Measurements from ENCODE around the gene HOXB6.

Gene HOXB6

DNA sequence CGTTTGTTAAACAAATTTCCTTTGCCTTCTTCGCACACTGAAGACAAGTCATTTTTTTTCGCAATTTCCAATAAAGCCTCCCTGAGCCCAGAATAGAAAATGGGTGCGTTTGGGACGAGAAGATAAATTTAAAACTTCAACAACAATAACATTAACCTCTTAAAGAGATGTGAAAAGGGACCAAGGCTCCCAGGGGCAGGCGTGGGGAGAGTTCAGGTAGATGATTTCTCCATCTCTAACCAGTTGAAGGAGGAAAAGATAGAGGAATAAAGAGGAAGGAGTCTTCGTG is 25.4 kb downstream of the HOXB6 start:
- no peak for DNase-seq (ENCODE audit: low read depth in 2 of 2)

DNA sequence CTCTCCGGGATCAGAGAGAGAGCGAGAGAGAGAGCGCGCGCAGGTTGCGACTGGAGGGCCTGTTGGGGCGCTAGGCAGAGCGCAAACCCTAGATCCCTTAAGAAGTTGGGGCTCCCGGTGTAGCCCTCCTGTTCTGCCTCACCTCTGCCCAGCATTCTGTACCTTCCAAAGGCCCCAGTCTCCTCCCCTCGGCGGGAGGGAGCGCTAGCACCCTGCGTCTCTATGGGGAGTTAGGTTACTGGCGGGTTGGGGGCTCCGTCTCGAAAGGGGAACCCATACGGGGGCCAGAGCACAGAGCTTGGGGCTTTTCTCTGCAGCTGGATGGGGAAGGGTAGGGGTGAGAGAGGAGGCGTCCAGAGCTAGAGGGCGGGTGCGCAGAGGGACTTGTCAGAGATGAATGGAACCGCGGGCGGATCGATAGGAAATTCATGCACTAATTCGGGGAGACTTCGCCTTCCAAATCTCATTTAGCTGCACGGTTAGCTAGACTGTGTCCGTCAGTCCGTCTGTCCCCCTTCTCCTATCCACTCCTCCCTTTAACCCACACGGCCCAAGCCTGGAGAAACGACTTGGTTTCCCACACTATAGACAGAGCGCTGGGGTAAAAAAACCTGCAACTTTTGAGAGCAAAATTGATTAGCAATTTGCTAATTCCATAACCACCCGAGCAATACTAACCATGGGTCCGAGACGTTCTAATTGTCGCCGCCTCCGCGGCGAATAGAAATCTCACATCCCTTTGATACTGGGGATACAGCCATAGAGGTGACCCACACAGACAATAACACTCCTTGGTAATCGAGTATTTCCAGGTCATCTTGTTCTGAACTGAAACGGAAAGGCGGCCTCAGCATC is 25.9 kb downstream of the HOXB6 start:
- DNase-seq (ENCODE audit: low read depth in 2 of 2), result no peak

DNA sequence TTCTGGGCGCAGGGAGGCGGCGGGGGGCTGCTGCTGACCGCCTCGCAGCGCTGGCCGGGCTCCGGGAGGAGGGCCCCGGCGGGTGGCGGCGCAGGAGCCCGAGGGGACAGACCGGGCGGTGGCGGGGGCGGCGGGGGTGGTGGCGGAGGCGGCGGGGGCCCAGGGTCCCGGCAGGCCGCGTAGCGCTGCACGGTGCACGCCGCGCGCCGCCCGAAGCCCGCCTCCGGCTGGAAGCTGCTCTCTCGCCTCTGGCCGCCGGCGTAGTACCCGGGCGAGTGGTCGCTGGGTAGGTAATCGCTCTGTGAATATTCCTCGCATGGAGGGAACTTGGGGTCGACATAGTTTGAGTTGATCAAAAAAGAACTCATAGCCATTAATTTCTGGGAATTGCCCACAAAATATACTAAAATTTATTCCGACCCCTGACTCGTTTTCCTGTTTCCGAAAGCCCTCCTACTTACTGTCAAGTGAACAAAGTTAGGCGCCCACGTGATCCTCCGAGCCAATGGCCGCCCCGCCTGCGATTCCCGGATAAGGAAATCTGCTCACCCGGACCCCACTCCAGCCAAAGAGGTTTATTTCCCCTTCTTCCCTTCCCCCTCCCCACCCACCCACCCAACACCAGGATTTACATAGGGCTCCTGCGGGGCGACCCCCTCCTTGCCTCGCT is 26.7 kb downstream of the HOXB6 start, which contains the start of gene HOXB4:
TSS of gene HOXB4 (minus strand) at position 405 of the 670 bp plus-strand sequence. CDS start at position 374, 31 bp downstream.
- peak in 1 of 2 donors; percentile 42 for DNase-seq (ENCODE audit: low read depth in 2 of 2)

DNA sequence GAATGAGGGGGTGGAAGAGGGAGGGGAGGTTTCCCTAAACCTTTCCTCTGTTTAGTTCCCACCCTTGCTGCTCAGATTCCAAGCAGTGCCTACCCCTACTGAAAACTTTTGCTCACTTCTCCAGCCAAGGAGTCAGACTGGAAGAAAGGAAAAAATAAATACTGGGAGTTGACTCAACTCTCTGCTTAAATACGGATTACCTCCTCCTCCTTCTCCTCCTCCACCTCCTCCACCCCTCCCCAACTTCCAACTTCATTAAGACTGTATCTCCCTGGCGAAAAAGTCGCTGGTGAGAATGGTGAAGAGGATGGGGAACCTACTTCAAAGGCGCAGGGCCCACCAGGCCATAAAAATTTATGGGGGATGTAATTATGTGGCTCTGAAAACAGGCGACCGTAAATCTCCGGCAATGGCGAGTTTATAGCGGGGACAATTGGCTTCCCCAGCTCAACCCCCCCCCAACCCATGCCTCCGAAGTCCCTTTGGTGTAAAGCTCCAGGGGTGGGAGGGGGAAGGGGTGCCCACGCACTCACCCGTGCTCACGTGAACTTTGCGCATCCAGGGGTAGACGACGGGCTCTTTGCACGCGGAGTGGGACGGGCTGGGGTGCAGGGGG is 27.3 kb downstream of the HOXB6 start:
- DNase-seq (ENCODE audit: low read depth in 2 of 2), result no peak

DNA sequence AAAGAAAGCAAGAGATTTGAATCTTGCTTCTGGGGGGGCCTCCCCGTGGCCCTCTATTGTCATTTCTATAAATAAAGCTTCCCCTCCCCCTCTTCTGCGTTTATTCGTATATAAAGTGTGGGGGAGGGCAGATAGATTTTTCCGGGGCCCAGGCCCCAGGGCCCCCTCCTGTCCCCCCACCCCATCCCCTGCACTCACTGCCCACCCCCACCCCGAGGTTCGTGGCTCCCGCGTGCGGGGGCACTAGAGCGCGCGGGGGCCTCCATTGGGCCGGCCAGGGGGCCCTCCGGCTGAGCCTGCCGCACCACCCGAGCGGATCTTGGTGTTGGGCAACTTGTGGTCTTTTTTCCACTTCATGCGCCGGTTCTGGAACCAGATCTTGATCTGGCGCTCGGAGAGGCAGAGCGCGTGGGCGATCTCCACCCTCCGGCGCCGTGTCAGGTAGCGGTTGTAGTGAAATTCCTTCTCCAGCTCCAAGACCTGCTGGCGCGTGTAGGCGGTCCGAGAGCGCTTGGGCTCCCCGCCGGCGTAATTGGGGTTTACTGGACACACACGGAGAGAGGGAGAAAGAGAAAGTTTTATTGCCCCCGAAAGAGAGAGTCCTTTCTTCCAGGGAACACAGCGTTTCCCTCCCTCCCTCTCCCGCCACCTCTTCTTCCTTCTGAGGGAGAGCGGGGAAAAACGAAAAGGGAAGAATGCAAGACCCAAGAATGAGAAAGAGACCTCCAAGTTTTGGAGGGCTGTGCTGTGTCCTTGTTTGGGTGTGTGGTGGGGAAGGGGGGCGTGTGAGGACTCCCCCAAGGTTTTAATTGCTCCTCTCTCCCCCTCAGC is 28.1 kb downstream of the HOXB6 start:
- DNase-seq (ENCODE audit: low read depth in 2 of 2), result no peak

DNA sequence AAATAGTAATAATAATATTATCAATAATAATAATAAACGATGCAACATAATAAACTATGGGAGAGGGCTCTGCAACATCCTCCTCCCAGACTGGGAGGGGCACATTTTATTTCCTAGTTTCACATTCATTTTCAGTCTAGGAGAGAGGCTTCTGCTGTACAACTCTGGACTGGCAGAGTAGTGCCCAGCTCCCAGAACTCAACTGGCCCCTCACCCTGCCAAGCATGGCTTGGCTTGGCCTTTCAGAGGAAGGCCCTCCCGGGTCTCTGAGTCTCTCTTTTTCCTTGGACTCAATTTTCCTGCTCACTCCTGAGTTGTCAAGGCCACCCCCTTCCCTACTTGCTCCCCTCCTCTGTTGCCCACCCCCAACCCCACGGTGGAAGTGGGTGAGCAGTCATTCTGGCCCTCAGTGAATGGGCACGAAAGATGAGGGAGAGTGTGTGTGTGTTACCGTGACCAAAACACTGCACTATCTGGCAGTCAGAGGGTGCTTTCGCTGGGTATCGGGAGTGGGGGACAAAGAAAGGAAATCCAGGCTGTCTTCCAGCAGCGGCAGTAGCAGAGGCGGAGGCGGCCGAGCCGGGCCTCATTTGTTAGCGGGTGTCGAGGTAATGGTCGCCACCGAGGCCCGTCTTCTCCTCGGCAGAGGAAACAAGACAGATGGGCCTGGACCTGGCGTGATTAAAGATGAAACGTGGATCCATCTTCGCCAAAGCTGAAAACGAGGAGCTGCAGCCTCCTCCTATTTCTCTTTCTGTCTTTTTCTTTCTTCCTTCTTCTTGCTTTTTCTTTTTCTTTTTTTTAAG is 28.9 kb downstream of the HOXB6 start:
- DNase-seq (ENCODE audit: low read depth in 2 of 2), result no peak

DNA sequence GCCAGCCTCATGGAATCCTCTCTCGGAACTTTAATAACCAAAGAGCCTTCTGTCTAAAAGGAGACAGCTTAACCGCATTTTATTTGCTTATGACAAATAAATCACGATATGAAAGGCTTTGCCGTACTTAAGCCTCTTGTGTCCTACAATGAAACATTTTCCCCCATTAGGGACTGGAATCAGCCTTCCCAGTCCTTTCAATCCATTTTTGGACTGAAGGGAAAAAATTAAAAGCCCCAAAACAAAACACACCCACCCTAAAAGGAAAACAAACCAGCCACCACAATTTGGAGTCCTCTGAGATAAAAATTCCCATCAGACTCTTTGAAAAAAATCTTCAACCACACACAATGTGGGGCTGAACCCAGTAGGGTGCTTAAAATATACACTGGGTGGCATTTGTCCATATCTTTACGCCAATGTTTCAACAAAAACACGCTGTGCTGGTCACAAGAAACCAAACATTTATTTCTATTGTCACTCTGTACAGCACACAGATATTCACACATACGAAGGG is 29.7 kb downstream of the HOXB6 start:
- DNase-seq (ENCODE audit: low read depth in 2 of 2), result no peak

DNA sequence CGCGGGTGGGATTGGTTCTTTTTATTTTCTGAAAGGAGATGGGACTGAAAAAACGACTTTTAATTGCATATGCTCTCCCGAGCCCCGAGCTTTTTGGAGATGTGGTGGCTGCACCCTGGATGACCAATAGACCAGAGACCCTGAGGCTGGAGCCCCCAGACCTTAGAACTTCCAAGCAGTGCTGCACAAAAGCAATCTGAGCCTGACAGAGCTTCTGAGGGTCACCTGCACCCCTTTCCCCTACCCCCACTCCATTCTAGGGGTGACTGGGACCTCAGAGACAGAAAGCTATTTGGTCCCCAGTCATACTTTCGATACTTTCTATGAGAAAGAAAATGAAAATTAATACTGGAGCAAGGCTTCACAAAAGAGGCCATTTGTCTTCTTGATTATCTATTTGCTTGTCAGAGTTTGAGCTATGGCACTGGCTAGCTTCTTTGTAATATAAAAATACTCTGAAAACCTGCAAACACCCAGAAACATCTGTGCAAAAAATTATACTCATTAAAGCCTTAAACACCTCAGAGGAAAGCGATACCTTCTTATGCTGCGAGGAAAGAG is 30.2 kb downstream of the HOXB6 start:
- no peak for DNase-seq (ENCODE audit: low read depth in 2 of 2)

DNA sequence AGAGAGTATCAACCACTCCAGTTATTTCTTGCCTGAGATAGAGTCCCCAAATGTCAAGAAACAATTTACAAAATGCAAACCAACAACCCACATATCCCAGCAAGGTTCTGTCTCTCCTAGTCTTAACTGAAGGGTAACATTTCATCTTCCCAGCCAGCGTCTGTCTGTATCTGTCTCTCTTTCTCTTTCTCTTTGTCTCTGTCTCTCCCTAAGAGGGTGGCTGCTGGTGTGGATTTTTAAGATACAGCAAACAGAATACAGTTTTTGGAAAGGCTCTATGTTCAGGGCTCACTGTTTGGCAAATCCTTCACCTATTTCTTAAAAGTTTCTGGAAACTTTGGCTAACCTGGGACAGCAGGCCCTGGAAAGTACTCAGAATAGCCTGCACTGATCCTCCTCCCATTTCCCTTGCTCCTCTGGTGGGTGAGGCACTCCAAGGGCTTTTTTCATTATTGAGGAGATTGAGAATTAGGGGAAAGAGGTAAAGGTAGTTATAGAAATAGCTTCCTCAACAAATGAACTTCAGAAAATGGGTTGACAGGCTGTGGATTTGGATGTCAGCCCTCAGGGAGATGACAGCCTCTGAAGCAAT is 32.9 kb downstream of the HOXB6 start:
- no peak for DNase-seq (ENCODE audit: low read depth in 2 of 2)

DNA sequence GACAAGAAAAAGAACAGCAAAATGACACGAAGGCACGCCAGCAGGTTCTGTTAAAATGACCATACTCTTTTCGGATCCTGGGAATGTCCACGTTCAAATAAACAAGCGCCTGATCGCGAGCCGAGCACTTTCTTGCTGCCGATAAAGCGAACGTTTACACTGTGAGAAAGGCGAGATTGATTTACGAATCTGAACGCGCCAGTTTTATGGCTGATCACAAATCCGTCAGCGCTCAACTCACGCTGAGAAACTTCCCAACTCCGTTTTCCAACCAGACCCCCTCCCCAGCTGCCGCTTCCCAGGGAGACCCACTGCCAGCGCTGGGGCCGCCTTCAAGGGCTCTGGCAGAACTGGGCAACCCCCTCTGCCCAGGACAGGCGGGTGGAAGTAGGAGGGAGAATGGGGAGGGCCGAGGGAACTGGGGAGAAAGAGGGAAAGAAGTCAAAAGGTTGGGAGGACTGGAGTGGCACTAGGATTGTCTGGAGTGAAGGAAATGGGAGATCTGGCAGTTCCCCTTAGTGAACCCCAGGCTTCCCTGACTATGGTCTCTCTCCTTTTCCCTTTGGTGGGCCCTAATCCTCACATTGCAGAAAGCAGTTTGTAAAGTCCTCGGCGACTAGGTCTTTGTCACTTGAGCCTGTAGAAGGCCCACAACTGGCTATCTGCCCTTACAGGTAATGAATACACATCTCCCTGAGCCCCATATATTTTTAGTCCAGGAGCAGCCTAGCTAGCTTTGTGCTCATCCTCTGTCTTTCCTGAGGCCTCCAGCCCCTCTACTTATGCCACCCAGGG is 33.6 kb downstream of the HOXB6 start:
- DNase-seq (ENCODE audit: low read depth in 2 of 2), result no peak

DNA sequence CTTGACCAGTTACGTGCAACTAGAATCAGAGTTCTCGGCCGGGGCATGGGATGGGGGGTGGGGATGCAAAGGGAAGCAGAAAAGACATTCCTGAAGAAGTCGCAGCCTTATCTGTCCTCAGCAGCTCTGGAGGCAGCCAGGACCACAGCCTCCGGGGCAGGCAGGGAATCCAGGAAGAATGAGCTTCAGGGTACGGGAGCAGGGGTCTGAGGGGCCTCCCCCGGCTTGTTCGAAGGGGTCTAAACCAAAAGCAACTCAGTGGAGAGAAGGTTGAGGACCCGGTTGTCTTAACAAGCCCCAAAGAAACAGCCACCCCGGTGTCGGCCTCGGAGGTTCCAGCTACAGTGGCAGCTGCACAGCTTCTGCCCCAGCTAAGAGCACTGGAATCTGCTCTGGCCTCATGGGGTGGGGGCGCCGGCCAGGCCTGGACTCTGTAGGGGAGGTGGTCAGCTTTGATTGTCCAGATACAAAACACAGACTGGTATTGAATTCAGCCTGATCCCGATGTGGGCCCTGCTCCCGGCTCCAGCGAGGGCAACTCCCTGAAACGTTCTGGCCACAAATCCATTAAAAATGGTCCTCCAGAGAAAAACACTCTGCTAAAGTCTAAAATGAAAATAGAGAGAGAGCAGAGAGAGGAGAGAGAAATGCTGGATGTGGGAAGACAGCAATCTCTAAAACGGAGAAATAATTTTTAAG is 34.3 kb downstream of the HOXB6 start:
- no peak for DNase-seq (ENCODE audit: low read depth in 2 of 2)

DNA sequence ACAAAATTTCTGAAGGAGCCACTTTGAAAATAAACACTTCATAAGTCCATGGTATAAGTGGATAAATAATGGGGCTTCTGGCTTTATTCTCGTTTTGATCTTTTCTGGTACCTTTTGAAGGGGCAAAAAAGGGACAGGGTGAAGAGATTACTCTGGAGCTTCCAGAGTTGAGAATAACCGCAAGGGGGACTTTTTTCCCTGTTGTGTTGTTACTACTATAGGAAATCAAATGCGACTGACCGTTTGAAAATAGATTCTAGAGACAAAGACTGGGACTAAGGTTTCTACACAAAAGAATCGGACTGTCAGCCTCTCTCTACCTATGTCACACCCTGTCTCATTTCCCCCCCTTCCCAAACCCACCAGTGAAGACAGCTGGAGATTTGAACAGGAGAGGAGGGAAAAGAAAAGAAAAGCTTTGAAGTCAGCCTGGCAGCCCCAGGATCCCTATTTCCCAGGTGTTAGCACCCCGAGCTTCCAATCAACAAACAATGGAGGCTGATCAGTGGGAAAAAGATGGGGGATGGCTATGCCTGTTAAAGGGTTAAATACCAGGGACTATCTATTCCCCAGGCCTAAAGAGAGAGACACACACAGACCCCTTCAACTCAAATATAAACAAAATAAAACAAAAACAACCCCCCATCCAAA is 35.0 kb downstream of the HOXB6 start:
- no peak for DNase-seq (ENCODE audit: low read depth in 2 of 2)

DNA sequence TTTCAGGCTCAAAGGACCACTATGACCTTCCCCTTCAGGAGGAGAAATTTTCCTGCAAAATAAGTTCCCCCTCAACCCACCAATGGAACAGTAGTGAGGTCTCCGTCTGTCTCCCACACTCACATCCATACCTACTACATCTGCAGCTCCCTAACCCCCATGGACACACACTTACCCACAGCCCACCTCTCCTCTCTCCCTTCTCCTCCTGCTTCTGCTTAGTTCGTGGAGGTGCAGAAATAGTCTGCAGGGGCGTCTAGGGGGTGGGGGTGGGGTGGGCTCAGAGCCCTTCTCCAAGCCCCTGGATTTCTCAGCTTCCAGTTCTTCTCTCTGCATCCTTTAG is 35.6 kb downstream of the HOXB6 start:
- DNase-seq (ENCODE audit: low read depth in 2 of 2), result no peak

DNA sequence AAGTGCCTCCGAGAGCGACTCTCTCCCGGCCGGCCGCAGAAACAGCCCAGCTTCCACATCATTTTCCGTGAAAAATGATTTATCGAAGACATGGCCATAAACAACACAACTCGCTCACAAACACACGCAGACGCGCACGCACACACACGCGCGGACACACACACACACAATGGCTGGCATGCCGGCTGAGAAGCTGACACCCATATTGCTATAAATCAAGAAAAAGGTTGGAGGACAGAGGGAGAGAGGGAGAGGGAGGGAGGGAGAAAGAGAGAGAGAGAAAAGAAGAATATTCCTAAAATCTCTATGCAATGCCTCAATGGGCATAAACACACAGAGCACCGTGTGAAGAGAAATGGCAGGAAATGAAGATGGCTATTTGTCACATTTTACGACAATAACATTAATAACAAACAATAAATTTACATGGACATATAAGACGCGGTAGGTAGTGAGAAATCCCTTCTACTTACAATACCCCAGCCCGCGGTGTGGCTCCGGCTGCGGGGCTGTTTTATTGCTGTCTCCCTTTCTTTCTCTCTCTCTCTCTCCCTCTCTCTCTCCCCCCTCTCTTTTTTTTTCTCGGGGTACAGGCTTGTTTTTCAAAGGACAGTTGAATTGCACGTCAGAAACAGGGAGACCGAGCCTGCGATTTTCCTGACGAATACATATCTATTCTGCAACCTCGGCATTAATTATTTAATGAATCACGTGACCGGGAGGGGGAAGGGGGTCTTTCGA is 36.1 kb downstream of the HOXB6 start:
- DNase-seq (ENCODE audit: low read depth in 2 of 2), result no peak

DNA sequence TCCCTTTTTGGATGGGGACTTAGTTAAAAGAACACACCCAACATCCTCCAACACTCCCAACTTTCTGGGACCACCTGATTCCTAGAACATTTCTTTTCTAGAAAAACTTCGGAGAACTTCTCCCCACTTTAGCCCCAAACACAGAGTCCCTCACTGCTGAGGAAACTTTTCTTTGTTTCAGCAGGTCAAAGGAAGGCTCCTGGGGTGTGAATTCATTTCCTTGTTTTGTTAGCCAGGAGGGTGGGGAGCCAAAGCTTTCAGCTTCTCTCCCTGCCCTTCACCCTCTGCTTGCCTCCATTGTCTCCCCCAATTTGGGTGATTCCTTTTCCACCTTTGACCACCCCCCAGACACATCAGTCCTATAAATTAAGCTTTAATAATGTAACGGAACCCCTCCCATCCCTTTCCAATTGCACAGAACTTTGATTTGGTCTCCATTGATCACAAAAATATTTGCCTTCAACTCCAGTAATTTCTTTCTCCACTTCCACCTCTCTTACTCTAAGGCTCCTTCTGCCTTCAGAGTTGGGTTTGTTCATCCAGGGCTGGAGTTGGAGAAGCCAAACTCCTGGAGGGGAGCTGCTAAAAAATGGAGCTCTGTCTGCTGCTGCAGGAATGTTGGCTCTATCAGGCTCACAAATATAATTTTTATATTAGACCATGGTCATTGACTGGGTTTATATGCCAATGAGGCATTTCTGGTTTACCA is 37.0 kb downstream of the HOXB6 start:
- DNase-seq (ENCODE audit: low read depth in 2 of 2), result no peak

DNA sequence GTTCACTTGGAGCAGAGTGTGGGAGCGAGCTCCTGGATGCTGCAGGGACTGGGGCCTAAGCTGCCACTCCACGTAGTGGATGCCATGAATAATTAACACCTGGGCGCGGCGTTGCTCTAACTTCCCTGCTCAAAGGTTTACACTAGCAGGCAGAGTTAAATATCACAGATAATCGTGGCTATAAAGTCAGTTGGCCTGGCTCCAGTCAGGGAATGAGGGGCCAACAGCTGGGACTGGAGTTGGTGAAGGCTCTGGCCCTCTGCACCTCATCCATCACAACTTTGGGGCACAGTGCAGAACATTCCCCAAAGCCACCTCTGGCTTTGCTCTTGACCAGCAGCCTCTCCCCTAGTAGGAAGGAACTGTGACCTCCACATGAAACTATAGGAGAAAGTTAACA is 37.6 kb downstream of the HOXB6 start:
- no peak for DNase-seq (ENCODE audit: low read depth in 2 of 2)

DNA sequence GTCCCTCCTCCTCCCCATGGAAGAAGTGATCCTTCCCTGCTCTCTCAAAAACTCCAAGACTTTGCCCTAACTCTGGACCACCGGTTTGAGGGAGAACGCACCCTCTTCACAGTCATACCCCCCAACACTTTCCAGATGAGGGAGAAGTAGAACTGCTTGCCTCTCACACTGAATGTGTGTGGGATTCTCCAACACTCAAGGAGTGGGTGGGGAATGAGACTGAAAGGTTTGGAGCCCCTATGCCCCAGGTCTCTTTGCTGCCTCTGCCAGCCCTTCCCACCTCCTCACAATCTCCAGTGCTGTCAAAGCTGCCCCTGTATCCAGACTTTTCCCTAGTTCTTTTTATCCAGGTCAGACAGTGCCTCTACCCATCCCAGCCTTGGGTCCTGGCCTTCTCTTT is 38.1 kb downstream of the HOXB6 start:
- no peak for DNase-seq (ENCODE audit: low read depth in 2 of 2)

Measured in stimulated activated CD4-positive, alpha-beta T cell treated with anti-CD3 and anti-CD28 coated beads, Interleukin-1b, Interleukin-23, amount 100 ng/mL, for 1 hour (primary cell).